Stimulated activated CD4-positive, alpha-beta T cell treated with anti-CD3 and anti-CD28 coated beads, Interleukin-4, amount 100 ng/mL, for 1 hour (primary cell): ENCODE results near the gene TECR.
A peak's percentile ranks its signal among the peaks of the same experiment; 100 is the strongest.
"Not testable (repeated sequence)": the region's sequence is repeated elsewhere in the genome, so short reads cannot be mapped to it uniquely, and the experiment has no call there.

Experiments used
- DNase-seq: peaks from one replicate; pipeline ENCODE4 v3.0.0-alpha.2; 2020

The TECR gene, protein sequence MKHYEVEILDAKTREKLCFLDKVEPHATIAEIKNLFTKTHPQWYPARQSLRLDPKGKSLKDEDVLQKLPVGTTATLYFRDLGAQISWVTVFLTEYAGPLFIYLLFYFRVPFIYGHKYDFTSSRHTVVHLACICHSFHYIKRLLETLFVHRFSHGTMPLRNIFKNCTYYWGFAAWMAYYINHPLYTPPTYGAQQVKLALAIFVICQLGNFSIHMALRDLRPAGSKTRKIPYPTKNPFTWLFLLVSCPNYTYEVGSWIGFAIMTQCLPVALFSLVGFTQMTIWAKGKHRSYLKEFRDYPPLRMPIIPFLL

DNA sequence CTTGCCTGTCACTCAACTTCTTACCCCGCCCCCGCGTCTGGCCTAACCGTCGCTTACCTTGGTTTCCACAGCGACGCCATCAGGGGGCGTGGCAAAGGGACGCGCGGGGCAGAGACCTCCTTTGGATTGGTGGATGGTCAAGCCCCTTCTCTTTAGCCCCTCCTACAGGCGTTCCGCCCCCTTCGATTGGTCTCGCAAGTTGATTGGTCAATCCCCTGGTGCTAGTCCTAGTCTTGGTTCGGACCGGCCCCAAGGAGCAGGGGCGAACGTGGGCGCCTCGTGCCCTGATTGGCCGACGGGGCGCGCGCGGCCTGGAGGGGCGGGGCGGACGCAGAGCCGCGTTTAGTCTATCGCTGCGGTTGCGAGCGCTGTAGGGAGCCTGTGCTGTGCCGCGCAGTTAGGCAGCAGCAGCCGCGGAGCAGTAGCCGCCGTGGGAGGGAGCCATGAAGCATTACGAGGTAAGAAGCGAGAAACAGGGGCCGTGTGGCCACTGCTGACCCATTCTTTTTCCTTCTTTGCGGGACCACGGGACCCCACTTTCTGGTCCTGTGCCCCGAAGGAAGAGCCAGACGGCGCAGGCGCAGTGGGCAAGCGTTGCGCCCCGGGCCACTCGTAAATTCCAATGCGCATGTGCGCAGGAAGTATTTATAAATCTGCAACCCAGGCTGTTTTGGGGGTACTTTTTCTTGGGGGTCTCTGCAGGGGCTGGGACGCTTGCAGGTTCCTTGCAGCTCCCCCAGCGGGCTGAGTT, at the start of gene TECR:
TSS of gene TECR (plus strand) at position 341 of the 751 bp plus-strand sequence. CDS start at position 444, 103 bp downstream.
- peak; percentile 100 for DNase-seq

GRCh38 chr19:14479975-14480699, 49.3 kb upstream of the TECR start:
- DNase-seq, result peak; percentile 71

DNA sequence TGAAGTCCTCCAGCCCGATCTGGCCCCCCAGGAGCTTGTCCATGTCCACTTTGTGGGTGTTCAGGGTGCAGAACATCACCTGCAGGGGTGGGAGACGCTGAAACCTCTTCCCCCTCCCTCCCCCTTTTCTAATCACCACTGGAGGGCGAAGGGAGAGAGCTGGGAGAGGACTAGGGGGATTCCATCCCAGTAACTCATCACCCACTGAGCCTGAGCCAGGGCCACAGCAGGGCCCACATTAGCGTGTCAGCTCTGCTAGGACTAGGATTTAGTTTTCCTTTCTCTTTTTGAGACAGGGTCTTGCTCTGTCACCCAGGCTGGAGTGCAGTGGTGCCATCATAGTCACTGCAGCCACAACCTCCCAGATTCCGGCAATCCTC, 48.7 kb upstream of the TECR start:
- no peak for DNase-seq

GRCh38 chr19:14482172-14482941, 47.0 kb upstream of the TECR start:
- no peak for DNase-seq

DNA sequence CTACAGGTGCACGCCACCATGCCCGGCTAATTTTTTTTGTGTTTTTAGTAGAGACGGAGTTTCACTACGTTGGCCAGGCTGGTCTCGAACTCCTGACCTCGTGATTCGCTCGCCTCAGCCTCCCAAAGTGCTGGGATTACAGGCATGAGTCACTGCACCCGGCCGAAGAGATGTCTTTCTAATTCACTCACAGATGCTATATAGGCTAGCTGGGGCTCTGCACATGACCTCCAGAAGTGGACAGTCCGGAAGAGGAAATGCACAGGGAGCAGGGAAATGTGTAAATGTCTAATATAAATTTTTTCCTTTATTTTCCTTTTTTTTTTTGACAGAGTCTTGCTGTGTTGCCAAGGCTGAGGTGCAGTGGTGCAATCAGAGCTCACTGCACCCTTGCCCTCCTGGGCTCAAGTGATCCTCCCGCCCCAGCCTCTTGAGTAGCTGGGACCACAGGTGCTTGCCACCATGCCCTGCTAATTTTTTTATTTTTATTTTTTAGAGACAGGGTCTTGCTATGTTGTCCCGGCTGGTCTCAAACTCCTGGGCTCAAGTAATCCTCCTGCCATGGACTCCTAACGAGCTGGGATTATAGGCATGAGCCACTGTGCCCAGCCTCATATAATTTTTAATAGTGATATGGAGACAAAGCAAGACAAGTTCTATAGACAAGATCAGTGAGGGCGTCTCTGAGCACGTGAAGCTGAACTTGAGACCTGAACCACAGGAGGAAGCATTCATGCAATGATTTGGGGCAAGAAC, 41.8 kb upstream of the TECR start:
- DNase-seq, result no peak

DNA sequence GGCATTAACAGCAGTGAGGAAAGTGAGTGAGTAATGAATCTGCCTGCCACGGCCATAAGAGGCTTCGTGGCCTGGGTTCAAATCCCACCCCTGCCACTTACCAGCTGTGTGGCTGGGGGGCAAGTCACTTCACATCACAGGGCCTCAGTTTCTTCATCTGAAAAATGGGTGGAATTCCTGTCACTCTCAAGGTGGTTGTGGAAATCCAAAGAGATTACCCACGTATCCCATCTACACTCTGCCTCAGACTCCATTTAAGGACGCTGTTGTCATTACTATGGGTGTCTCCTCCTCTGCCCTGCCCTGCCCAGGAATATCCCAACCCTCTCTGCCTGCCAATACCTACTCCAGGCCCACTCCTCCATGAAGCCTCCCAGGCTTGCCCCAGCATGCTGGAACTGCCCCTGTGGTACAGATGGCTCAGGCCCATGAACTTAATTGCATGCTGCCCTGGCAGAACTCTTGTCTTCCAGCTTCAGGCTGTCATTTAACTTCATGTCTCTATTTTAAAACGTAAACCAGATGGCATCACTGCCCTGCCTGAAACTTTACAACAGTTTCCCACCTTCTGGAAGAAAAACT, 36.5 kb upstream of the TECR start:
- DNase-seq, result no peak

GRCh38 chr19:14494411-14494810, 35.0 kb upstream of the TECR start:
- no peak for DNase-seq

DNA sequence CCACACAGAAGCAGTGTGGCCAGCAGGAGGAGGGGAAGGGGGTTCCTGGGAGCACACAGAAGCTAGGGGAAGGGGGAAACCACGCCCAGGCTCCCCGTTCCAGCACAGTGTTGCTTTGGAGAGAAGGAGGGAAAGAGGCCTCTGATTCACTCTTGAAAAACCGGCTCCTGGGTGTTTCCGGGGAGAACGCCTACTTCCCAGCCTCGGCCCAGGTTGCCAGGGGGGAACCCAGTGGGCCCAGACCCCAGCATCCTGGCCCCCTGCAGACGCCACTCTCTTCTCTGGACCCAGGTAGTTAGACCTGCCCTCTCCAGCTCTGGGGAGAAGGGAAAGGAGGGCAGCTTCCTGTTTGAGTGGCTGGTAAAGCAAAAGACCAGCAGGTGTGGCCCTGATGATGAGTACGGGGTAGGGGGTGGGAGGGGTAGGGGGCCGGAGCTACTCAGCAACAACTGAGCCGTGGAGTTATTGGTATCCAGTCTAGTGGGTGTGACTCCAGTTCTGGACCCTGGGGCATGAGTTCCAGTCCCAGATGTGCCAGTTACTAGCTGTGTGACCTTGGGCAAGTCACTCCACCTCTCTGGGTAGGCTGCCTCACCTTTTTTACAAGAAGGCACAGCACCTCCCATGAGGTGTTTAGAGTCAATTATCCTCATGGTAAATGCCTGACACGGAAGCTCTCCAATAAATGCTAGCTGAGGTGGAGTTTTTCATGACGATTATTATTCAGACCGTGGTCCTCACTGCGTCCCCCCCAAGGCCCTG, 34.3 kb upstream of the TECR start:
- no peak for DNase-seq

DNA sequence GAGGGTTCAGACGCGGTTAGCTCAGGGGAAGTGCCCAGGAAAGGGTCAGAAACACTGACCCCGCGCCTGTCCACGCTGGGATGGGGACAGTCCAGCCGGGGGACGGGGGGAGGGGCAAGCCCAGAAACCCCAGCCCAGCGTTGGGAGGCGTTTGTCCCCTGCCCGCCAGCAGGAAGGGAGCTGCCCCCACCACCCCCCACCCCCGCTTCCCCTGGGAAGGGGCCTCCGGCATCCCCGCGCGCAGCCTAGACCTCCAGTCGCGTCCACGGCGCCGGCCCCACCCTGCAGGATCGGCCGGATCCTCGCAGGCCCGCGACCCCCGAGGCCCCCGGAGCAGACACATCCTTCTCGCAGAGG, 33.7 kb upstream of the TECR start:
- DNase-seq, result no peak

- DNase-seq, result peak; percentile 85
These were observed 33.2 kb upstream of the TECR start, which contains the start of gene GIPC1 for GRCh38 chr19:14496029-14496833. TSS of gene GIPC1 (minus strand) at chr19:14496127. CDS start at chr19:14482976, 13,151 bp downstream.

- DNase-seq, result no peak
These were observed 32.6 kb upstream of the TECR start for GRCh38 chr19:14496834-14497227.

DNA sequence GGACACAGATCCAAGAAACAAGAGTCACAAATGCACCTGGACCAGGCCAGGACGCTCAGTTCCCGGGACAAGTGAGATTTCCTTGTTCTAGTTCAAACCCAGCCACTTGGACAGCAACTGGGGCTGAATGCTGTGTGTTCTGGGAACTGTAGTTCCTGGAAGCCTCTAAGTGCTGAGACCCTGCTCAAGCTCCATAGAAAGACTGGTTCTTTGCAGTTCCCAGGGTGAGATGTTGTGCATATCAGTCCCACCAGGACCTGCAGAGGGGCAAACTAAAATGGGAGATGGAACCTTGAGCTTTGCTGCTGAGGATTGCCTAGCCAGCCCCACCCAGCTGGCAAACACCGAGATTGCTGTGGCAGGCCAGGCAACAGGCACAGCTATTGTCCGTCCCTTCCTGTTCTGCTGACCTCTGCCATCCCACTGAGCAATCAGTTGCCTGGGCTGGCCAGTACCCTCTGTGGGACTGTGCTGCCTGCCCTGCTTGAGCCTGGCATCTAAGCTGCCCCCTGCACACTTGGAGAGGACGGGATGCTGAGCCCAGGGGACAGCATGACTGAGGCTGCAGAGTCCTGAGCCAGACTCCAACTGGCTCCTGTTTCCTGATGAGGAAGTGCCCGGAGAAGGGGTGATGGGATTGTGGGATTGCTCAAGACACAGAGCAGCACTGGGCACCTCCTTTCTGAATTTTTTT, 32.0 kb upstream of the TECR start:
- no peak for DNase-seq

GRCh38 chr19:14502334-14503092, 26.9 kb upstream of the TECR start:
- no peak for DNase-seq

- DNase-seq, result no peak
These were observed 26.1 kb upstream of the TECR start for GRCh38 chr19:14503285-14503684.

GRCh38 chr19:14504575-14504974, 24.8 kb upstream of the TECR start:
- not testable (repeated sequence) for DNase-seq

GRCh38 chr19:14505488-14506239, 23.7 kb upstream of the TECR start:
- DNase-seq, result peak; percentile 73

DNA sequence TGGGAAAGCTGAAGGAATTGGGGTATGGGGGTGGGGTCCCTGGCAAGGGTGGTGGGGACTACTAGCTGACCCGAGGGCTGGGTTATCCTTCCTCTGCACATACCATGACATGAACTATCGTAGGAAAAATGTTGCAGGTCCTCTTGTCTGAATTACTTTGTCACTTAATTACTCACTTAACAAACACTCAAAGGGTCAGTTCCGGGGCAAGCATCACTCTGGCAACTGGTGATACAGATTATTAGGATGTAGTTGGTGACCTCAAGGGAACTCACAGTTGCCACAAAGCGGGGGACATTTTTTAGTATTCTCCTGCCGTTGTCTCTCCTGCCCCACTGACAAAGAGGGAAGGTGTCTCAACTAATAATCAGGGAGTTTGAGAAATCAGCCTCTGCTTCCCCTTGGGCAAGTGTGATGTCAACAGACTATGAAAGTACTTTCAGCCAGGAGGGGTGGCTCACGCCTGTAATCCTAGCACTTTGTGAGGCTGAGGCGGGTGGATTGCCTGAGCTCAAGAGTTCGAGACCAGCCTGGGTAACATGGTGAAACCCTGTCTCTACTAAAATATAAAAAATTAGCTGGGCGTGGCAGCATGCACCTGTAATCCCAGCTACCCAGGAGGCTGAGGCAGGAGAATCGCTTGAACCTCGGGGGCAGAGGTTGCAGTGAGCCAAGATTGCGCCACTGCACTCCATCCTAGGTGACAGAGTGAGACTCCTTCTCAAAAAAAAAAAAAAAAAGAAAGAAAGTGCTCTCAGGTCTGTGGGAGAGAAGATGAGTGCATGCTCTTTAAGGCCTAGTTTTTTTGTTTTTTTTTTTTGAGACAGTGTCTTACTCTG, 21.5 kb upstream of the TECR start:
- DNase-seq, result no peak
